Keratinocyte (primary cell): ENCODE data around the gene FAT1. TPM values are rescaled to one million over a fixed set of nuclear protein-coding genes. Genes with fewer than 3 reads are reported as not detected.

ENCODE experiments used
- DNase-seq: peaks from one replicate; pipeline ENCODE4 v3.0.0-alpha.2; 2011; ENCODE audit warnings: low read depth, missing footprints, low spot score
- FAIRE-seq: peaks from 2 replicates; lab custom pipeline; 2011; peaks lifted over from hg19 to GRCh38; lab: Jason Lieb, UNC
- H2AFZ ChIP-seq: 2 replicates; pipeline ENCODE4 v1.6.0; 2012; ENCODE audit warnings: low read length, control low read depth, inconsistent platforms; ENCODE audit not compliant: control insufficient read depth
- H3K27ac ChIP-seq: 2 replicates; pipeline ENCODE4 v1.5.1; 2011; ENCODE audit warnings: low read length; ENCODE audit not compliant: control insufficient read depth, insufficient read depth
- H3K27me3 ChIP-seq: 3 replicates; pipeline ENCODE4 v1.6.0; 2011; ENCODE audit warnings: low read length; ENCODE audit not compliant: control insufficient read depth, insufficient read depth; ENCODE audit errors: extremely low read depth
- H3K36me3 ChIP-seq, 2 experiments: 2 replicates in 1 of 2; 3 replicates in 1 of 2; pipeline ENCODE4 v1.5.1; 2011; ENCODE audit warnings: low read length in 2 of 2, mild to moderate bottlenecking in 1 of 2; ENCODE audit not compliant: control insufficient read depth in 2 of 2, insufficient read depth in 2 of 2; ENCODE audit errors: extremely low read depth in 1 of 2
- H3K4me1 ChIP-seq: 3 replicates; pipeline ENCODE4 v1.5.1; 2011; ENCODE audit warnings: low read length; ENCODE audit not compliant: control insufficient read depth, insufficient read depth; ENCODE audit errors: extremely low read depth
- H3K4me2 ChIP-seq: 3 replicates; pipeline ENCODE4 v1.6.0; 2011; ENCODE audit warnings: low read depth, low read length; ENCODE audit not compliant: control insufficient read depth, insufficient read depth; ENCODE audit errors: extremely low read depth
- H3K4me3 ChIP-seq, 3 experiments: fragments of 200-600 bp in 1 of 3; sonication (generic) in 1 of 3; 2 replicates in 2 of 3; 3 replicates in 1 of 3; pipeline ENCODE4 v1.5.1; 2011 to 2016; ENCODE audit warnings: low read length in 3 of 3, mild to moderate bottlenecking in 3 of 3, control low read depth in 2 of 3, inconsistent platforms in 1 of 3, low read depth in 1 of 3, mixed read lengths in 1 of 3, mixed run types in 1 of 3, moderate library complexity in 1 of 3; ENCODE audit not compliant: control insufficient read depth in 2 of 3, insufficient read depth in 2 of 3; ENCODE audit errors: extremely low read depth in 1 of 3
- H3K79me2 ChIP-seq: 2 replicates; pipeline ENCODE4 v1.6.0; 2012; ENCODE audit warnings: low read length; ENCODE audit not compliant: control insufficient read depth, insufficient read depth
- H3K9ac ChIP-seq: 3 replicates; pipeline ENCODE4 v1.6.0; 2011; ENCODE audit warnings: low read length; ENCODE audit not compliant: control insufficient read depth, insufficient read depth; ENCODE audit errors: extremely low read depth
- H3K9me1 ChIP-seq: 3 replicates; pipeline ENCODE4 v1.6.0; 2011; ENCODE audit warnings: low read length; ENCODE audit not compliant: control insufficient read depth, insufficient read depth; ENCODE audit errors: extremely low read depth
- H3K9me3 ChIP-seq: 2 replicates; pipeline ENCODE4 v1.5.1; 2012; ENCODE audit warnings: low read depth, low read length; ENCODE audit not compliant: control insufficient read depth
- H4K20me1 ChIP-seq: 3 replicates; pipeline ENCODE4 v1.6.0; 2011; ENCODE audit warnings: low read length; ENCODE audit not compliant: control insufficient read depth, insufficient read depth; ENCODE audit errors: extremely low read depth
- EZH2 ChIP-seq: IDR thresholded peaks from one replicate; pipeline ENCODE4 v1.6.1; 2012; ENCODE audit warnings: inconsistent platforms, mild to moderate bottlenecking, low read length, moderate library complexity
- dilution Hi-C: fragments of 300-500 bp; cut with MboI; formaldehyde crosslinking; loops from one replicate; pipeline ENCODE4 v1.7.0; 2020; ENCODE audit warnings: low sequenced_read_pairs; ENCODE audit not compliant: extremely low pct_ligation_motif_present
- polyA plus RNA-seq, 5 experiments: library from polyadenylated mRNA; depleted of rRNA in 3 of 5; stranded (reverse) in 3 of 5; stranded (forward) in 1 of 5; unstranded in 1 of 5; fragments of >200 nt; gene quantifications; 1 replicate in 1 of 5; 2 replicates in 3 of 5; 3 replicates in 1 of 5; pipeline versions ENCODE4 v1.2.1 to v1.2.3, GENCODE V29; 2011 to 2012; ENCODE audit warnings: missing spikeins in 2 of 5, low read depth in 1 of 5, low replicate concordance in 1 of 5
- TF ChIP-seq, protein P1 (sequence below), 3 experiments: IDR thresholded peaks in 1 of 3; conservative IDR thresholded peaks in 1 of 3; optimal IDR thresholded peaks in 1 of 3; 2 replicates in 2 of 3; 3 replicates in 1 of 3; pipeline versions ENCODE3 to v1.5.1; 2011; ENCODE audit warnings: low read length in 3 of 3, mild to moderate bottlenecking in 3 of 3, moderate library complexity in 2 of 3, control low read depth in 1 of 3, inconsistent platforms in 1 of 3; ENCODE audit not compliant: insufficient read depth in 2 of 3; ENCODE audit errors: extremely low read depth in 1 of 3

The FAT1 gene
- polyA plus RNA-seq, 1 donor (not counting 4 experiments of a cell fraction or from before 2014, with no cell fraction given) = 329 TPM

- peaks cover 33 to 64% of the 10 kb centered on the region in 2 experiments for H3K36me3 ChIP-seq
- peaks cover 12% of the 10 kb centered on the region for H3K9me1 ChIP-seq
- H2AFZ ChIP-seq = no peak overlapping the region
- H4K20me1 ChIP-seq = peaks cover 95% of the 10 kb centered on the region
- dilution Hi-C loops = no loop called here
- DNase-seq (no peak), FAIRE-seq (no peak)
- peaks cover 24% of the 10 kb centered on the region for H3K4me1 ChIP-seq
- H3K27ac ChIP-seq = no peak overlapping the region
- TF ChIP-seq, protein P1, sequence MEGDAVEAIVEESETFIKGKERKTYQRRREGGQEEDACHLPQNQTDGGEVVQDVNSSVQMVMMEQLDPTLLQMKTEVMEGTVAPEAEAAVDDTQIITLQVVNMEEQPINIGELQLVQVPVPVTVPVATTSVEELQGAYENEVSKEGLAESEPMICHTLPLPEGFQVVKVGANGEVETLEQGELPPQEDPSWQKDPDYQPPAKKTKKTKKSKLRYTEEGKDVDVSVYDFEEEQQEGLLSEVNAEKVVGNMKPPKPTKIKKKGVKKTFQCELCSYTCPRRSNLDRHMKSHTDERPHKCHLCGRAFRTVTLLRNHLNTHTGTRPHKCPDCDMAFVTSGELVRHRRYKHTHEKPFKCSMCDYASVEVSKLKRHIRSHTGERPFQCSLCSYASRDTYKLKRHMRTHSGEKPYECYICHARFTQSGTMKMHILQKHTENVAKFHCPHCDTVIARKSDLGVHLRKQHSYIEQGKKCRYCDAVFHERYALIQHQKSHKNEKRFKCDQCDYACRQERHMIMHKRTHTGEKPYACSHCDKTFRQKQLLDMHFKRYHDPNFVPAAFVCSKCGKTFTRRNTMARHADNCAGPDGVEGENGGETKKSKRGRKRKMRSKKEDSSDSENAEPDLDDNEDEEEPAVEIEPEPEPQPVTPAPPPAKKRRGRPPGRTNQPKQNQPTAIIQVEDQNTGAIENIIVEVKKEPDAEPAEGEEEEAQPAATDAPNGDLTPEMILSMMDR (optimal IDR thresholded peaks at IDR 0.05 in 1 of 3, IDR thresholded peaks at IDR 0.05 in 1 of 3, conservative IDR thresholded peaks at IDR 0.05 in 1 of 3; ENCODE audit: extremely low read depth in 1 of 3, insufficient read depth in 2 of 3, low read length in 3 of 3) = no peak
- TF ChIP-seq EZH2 = no peak
- H3K9ac ChIP-seq = no peak overlapping the region
- no peaks in the 10 kb centered on the region for H3K9me3 ChIP-seq
- no peak overlapping the region for H3K4me3 ChIP-seq
- H3K27me3 ChIP-seq = no peaks in the 10 kb centered on the region
- H3K79me2 ChIP-seq = peaks cover 100% of the 10 kb centered on the region
- no peak overlapping the region for H3K4me2 ChIP-seq
Observed at GRCh38 chr4:186700746-186701145, 22.9 kb downstream of the FAT1 start.

DNA sequence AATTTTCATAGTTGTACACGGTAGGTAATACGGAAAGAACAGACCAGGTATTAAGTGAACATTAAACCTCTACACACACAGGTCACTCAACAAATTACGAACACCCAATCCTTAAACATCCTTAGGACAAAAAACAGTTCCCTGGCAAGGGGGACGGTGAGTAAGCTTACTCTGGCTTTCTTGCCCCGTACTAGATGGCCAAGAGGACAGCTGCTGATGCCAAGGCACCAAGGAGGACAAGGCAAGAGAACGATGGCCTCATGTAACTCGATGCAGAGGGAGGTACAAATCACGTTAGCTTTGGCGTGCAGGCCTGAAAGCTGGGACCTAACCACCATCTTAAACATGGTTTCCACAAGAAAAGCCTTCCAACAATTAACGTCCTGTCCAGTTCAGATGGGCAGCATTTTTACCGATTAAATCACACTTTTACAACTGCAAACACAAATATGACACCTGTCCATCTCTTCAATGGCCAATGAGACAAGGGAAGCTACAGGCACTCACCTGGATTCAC lies 23.7 kb downstream of the FAT1 start:
- no peaks in the 10 kb centered on the region for H3K27me3 ChIP-seq
- H3K36me3 ChIP-seq = peaks cover 29 to 61% of the 10 kb centered on the region in 2 experiments
- peaks cover 90% of the 10 kb centered on the region for H4K20me1 ChIP-seq
- no peak overlapping the region for H3K4me3 ChIP-seq
- no peak for TF ChIP-seq EZH2
- H3K4me2 ChIP-seq = no peak overlapping the region
- peaks cover 24% of the 10 kb centered on the region for H3K4me1 ChIP-seq
- no peak overlapping the region for H2AFZ ChIP-seq
- peaks cover 10% of the 10 kb centered on the region for H3K9me1 ChIP-seq
- H3K79me2 ChIP-seq = peaks cover 100% of the 10 kb centered on the region
- H3K27ac ChIP-seq = no peak overlapping the region
- no peak overlapping the region for H3K9ac ChIP-seq
- no peaks in the 10 kb centered on the region for H3K9me3 ChIP-seq
- FAIRE-seq (no peak), DNase-seq (no peak)
- dilution Hi-C loops = no loop called here

DNA sequence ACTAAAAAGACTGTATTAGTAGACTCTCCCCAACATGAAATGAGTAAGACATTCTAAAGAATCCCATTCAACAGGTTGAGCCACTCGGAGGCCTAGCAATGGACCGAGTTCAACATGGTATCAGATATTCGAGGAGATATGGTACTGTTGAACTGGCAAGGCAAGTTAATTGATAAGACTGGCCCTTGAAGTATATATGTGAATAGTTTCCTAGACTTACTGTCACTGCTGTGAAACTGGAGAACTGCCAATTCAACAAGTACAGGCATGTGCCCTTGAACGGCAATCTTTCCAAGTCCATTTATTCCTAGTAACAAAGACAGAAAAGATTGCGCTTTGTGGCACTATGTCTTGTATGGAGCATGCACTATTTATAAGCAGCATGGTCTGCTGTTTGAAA lies 24.4 kb downstream of the FAT1 start:
- TF ChIP-seq, protein P1 (optimal IDR thresholded peaks at IDR 0.05 in 1 of 3, IDR thresholded peaks at IDR 0.05 in 1 of 3, conservative IDR thresholded peaks at IDR 0.05 in 1 of 3; ENCODE audit: extremely low read depth in 1 of 3, insufficient read depth in 2 of 3, low read length in 3 of 3) = no peak
- no peak for TF ChIP-seq EZH2
- peaks cover 84% of the 10 kb centered on the region for H4K20me1 ChIP-seq
- no peak overlapping the region for H2AFZ ChIP-seq
- peaks cover 29 to 61% of the 10 kb centered on the region in 2 experiments for H3K36me3 ChIP-seq
- H3K27ac ChIP-seq = no peak overlapping the region
- H3K4me3 ChIP-seq = no peak overlapping the region
- no peak overlapping the region for H3K9ac ChIP-seq
- no peak for DNase-seq
- H3K9me1 ChIP-seq = peaks cover 10% of the 10 kb centered on the region
- dilution Hi-C loops = no loop called here
- no peaks in the 10 kb centered on the region for H3K27me3 ChIP-seq
- no peaks in the 10 kb centered on the region for H3K9me3 ChIP-seq
- FAIRE-seq = no peak
- H3K79me2 ChIP-seq = peaks cover 100% of the 10 kb centered on the region
- H3K4me1 ChIP-seq = peaks cover 24% of the 10 kb centered on the region
- peak overlapping the region; percentile 9 for H3K4me2 ChIP-seq
